Dermis blood vessel endothelial cell (primary cell): ENCODE measurements around the gene RAI14. TPM values are rescaled to one million over a fixed set of nuclear protein-coding genes. Genes with fewer than 3 reads are reported as not detected.
A peak's percentile ranks its signal among the peaks of the same experiment; 100 is the strongest.
"Not testable (repeated sequence)": the region's sequence is repeated elsewhere in the genome, so short reads cannot be mapped to it uniquely, and the experiment has no call there.

Source experiments
- DNase-seq: peaks from one replicate; pipeline ENCODE4 v3.0.0; 2010
- total RNA-seq: library from RNA; depleted of rRNA; stranded (reverse); fragments of >200 nt; gene quantifications from 2 replicates; pipeline ENCODE4 v1.2.3, GENCODE V29; 2014

The RAI14 gene
- total RNA-seq, 1 donor from 2014 or later, result 204 TPM

- DNase-seq, result no peak
Observed at GRCh38 chr5:34775886-34776285, 119.8 kb downstream of the RAI14 start.

DNA sequence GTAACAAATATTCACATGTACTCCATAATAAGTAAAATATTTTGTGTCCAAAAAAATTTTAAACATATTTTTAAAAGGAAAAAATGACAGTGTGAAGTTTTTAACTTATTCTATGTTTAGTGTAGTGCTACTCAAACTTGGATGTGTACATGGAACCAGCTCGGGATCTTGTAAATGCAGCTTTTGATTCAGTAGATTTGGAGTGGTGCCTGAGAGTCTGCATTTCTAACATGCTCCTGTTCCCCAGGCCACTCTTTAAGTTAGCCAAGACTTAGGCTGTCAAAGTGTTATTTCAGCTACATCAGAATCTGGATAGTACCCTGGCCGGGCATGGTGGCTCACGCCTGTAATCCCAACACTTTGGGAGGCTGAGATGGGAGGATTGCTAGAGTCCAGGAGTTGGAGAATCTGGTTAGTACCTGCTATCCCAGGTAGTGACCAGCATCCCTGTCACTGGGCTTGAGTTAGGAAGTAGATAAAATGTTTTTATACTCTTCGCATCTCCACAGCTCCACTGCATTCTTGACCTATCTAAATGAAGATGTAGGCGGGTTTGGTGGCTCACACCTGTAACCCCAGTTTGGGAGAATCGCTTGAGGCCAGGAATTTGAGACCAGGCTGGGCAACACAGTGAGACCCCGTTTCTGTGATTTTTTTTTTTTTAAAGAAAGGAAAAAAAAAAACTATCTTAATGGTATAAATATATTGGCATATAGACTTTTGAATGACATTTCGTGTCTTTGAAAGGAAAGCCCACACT lies 122.1 kb downstream of the RAI14 start:
- DNase-seq, result no peak

- not testable (repeated sequence) for DNase-seq
Observed at GRCh38 chr5:34783892-34784291, 127.8 kb downstream of the RAI14 start.

DNA sequence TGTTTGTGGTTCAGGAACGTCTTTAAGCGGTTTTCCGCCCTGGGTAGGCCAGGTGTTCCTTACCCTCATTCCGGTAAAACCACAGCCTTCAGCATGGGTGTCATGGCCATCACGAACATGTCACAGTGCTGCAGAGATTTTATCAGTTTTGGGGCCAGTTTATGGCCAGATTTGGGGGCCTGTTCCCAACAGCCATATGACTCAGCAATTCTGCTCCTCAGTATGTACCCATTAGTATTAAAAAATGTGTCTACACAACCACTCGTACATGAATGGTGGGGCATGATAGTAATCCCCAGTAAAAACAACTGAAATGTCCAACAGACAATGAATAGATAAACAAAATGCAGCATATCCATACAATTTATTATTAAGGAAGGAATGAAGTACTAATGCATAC lies 130.9 kb downstream of the RAI14 start:
- no peak for DNase-seq

GRCh38 chr5:34789021-34789531 lies 132.9 kb downstream of the RAI14 start:
- DNase-seq, result peak; percentile 93

- no peak for DNase-seq
Observed at GRCh38 chr5:34789639-34790038, 133.5 kb downstream of the RAI14 start.

DNA sequence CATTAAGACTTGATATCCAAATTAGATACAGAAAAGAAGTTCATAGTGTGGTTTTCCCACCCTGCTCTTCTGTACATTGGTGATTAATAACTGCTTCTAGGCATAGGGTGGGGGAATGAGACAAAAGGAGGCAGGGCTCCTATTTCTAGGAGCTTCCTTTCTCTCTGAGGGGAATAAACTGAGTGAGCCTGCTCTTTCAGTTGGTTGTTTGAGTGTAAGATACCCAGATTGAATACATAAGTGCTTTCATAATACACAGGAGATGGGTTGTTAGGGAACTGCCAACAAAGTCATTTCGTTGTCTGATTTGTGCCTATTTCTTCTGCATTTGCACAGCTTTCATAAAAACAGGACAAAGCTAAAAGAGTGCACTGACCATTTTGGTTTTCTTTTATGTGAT lies 133.9 kb downstream of the RAI14 start:
- DNase-seq, result peak; percentile 20

GRCh38 chr5:34791761-34792244 lies 135.7 kb downstream of the RAI14 start:
- peak; percentile 59 for DNase-seq

DNA sequence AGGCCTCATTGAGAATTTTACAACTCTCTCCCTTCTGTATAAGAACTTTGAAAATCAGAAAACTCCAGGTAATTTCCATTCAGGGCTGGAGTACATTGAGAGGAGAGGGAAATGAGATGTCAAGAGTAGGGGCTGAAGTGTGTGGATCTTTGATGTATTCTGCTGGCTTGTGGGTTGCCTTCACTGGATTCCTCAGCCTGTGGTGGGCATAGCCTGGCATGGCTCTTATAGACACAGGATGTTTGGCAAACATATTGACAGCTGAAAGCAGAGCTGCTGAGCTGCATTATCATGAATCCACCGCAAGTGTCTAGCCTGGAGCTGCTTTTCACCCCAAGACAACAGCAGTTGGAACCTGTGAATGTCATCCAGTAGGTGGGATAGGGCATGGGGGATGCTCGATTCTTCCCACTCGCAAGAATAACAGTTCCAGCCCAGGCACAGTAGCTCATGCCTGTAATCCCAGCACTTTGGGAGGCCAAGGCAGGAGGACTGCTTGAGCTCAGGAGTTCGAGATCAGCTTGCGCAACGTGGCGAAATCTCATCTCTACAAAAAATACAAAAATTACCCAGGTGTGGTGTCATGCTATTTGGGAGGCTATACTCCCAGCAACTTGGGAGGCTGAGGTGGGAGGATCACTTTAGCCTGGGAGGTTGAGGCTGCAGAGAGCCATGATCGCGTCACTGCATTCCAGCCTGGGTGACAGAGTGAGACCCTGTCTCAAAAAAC lies 146.9 kb downstream of the RAI14 start:
- no peak for DNase-seq

DNA sequence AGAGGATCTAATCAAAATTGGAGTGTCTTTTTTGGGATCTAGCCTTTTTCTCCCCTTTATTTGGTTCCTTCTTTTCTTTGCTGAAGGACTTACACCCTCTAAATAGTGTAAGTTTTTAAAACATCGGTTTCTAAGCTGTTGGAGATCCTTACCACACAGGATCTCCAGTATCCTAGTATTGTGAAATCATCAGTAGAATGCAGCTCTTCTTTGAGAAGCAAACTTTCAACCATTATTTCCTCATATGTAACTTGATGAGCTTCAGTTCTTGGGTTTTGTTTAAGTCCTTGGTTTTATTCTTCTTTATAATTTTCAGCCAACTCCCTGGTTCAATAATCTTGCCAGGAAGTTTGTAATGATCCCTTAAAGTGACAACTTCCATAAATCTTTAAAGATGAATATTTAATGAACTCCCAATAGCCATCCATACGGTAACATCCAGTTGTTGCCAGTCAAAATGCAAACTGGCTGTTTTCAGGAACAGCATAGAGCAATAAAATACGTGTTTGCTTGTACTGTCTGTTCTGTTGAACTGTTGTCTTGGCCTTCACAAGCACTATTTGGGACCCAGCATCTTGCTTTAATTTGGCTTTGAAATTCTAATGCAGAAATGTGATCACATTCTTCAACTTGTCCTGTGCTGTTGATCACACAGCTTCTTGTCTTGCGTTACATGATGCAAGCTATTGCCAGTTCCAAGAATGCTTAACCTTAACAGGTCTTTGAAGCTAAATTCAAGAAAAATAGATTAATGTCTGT lies 148.0 kb downstream of the RAI14 start:
- no peak for DNase-seq

DNA sequence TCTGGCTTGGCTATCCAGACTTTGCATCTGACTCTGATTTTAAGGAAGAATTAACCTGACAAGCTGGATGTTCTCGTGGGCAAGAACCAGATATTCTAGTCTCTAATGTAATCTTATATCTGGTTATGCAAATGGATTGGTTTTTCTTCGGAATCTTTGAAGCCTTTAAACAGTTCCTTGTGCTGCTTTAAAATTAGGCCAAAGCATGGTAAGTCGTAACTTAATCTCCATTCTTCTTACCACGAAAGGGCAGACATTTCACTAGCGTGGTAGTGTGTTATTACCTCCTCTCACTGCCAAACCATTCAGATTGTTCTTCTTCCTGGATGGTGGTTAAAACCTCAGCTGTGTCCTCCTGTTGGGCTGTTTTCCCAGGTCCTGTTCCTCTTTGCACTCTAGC lies 148.8 kb downstream of the RAI14 start:
- DNase-seq, result no peak

DNA sequence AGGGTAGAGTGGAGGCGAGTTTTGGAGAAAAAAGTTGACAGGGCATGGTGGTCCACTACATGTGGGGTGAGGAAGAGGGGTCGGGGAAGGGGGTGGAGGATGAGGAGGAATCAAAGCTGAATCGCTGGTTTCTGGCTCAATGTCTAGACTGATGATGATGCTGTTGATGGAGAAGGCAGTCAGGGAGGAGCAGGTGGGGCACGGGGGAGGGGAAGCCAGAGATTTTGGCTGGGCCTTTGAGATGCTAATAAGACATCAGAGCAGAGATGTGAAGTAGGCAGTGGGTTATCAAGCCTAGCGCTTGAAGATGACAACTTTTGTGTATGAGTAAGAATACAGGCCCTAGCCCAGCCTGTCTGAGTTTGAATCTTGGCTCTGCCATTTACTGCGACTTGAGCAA lies 150.4 kb downstream of the RAI14 start:
- no peak for DNase-seq

DNA sequence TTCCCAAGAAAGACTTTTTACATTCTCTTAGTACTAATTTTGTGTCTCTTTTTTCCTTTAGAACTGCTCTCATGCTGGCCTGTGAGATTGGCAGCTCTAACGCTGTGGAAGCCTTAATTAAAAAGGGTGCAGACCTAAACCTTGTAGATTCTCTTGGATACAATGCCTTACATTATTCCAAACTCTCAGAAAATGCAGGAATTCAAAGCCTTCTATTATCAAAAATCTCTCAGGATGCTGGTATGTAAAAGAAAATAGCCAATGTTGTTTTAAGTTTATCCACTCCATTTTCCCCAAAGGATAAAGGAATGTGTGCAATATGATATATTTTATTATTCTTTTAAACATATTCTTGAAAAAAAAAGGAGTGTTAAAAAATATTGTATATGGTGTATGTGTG lies 155.6 kb downstream of the RAI14 start:
- no peak for DNase-seq

- DNase-seq, result no peak
Observed at GRCh38 chr5:34813509-34813908, 157.4 kb downstream of the RAI14 start.

DNA sequence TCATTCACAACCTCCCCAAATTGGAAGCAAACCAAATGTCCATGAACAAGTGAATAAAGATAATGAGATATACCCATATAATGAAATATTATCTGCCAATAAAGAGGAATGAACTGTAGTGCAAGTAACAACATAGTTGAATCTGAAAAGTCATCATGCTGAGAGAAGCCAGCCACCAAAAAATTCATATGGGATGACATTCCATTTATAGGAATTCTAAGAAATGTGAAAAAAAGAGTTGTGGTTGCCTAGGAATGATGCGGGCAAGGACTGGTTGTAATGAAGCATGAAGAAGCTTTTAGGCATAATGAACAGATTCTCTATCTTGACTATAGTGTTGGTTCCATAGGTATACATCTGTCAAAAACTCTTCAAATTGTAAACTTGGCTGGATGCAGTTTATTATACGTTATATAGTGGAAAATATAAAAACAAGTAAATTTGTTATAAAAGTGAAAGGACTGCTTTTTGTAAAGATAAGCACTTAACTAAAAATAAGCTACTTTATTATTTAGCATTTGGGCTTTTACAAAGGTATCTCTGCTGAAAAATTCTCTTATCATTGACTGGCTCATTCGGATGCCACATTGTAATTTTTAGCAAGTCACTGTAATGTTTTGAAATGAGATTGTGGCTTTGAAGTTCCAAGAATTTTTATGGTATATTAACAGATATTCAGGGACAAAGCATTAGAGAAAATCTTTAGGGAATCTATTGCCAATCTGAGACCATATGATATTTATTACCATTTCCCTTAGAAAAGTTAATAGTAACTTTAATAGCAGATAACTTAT lies 161.6 kb downstream of the RAI14 start:
- no peak for DNase-seq

DNA sequence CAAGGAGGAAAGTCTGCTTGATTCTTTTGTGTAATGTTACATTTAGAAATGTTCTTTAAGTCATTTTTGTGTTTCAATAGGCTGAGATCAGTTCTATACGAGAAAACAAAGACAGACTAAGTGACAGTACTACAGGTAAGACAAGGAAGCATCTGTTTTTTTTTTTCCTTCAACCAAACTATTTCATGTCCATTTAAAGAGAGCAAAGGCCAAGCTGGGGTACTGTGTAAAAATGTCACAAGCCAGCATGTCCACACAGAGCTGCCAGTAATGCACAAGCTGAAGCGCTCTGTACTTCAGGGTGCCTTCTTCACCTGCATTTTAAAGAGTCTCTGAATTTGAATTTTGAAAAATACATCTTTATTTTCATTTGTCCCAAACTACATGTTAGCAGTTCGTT lies 162.6 kb downstream of the RAI14 start:
- DNase-seq, result no peak

DNA sequence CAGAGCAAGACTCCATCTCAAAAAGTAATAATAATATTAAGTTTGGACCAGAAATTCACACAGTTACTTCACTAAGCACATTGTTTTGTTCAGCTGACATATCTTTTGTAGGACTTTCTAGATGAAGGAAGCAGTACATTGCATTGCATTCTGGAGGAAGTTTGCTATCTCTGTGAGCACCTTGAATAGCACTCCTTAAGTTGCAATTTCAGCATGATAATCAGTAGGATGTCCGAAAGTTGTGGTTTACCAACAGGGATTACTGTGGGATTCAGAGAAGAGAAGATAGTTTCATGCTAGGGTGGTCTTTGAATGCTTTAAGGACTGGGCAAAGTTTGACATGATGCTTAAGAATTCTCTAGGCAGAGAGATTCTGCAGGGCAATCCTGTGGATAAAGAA lies 164.5 kb downstream of the RAI14 start:
- DNase-seq, result no peak

- DNase-seq, result no peak
Observed at GRCh38 chr5:34822956-34823715, 167.0 kb downstream of the RAI14 start.

GRCh38 chr5:34826347-34826746 lies 170.2 kb downstream of the RAI14 start:
- DNase-seq, result no peak

GRCh38 chr5:34827588-34828506 lies 171.7 kb downstream of the RAI14 start:
- DNase-seq, result no peak
